Ascending aorta (tissue), 2 donors: ENCODE measurements around the gene SET. TPM values are rescaled to one million over a fixed set of nuclear protein-coding genes. Genes with fewer than 3 reads are reported as not detected.

Experiments
- DNase-seq, 2 donors: peaks; one replicate each; pipeline ENCODE4 v3.0.0-alpha.2; 2019; ENCODE audit warnings: low spot score in 2 of 2
- H3K27ac ChIP-seq, 2 donors: fragments of 200-600 bp; sonication (generic); one replicate each; pipeline ENCODE4 v1.5.1; 2016 to 2017; ENCODE audit warnings: mild to moderate bottlenecking in 1 of 2
- H3K27me3 ChIP-seq: fragments of 200-600 bp; sonication (generic); one replicate; pipeline ENCODE4 v1.5.1; 2017
- H3K36me3 ChIP-seq, 2 donors: fragments of 200-600 bp; sonication (generic); one replicate each; pipeline ENCODE4 v1.5.1; 2016
- H3K4me1 ChIP-seq, 2 donors: fragments of 200-600 bp; sonication (generic); one replicate each; pipeline ENCODE4 v1.5.1; 2016 to 2017; ENCODE audit warnings: mild to moderate bottlenecking in 1 of 2
- H3K4me3 ChIP-seq, 2 donors: fragments of 200-600 bp; sonication (generic); one replicate each; pipeline ENCODE4 v1.5.1; 2016 to 2017; ENCODE audit warnings: mild to moderate bottlenecking in 1 of 2
- H3K9me3 ChIP-seq, 2 donors: fragments of 200-600 bp; sonication (generic); one replicate each; pipeline ENCODE4 v1.5.1; 2016
- CTCF ChIP-seq, 3 experiments: fragments of 200-600 bp in 2 of 3; fragments of 450-650 bp in 1 of 3; sonication (generic) in 2 of 3; IDR thresholded peaks; one replicate each; pipeline ENCODE4 v1.5.1; 2016 to 2019; ENCODE audit warnings: antibody characterized with exemption in 3 of 3, mild to moderate bottlenecking in 1 of 3, moderate library complexity in 1 of 3
- intact Hi-C: fragments of 100-400 bp; cut with DNase I; formaldehyde crosslinking; loops from one replicate; pipeline ENCODE4 v1.15.1; 2023
- total RNA-seq: library from RNA; depleted of rRNA; stranded (reverse); fragments of >200 nt; gene quantifications from one replicate; pipeline ENCODE4 v1.1.0, GENCODE V29; 2016

SET gene
- total RNA-seq, 1 donor from 2014 or later = 102 TPM

GRCh38 chr9:128701227-128701854 lies 12.3 kb downstream of the SET start:
- intact Hi-C loops = no loop called here

GRCh38 chr9:128702445-128702948 lies 13.5 kb downstream of the SET start, which contains the start of gene PKN3:
PKN3 (plus strand) TSS chr9:128702503; CDS start chr9:128702916, 413 bp downstream.
- intact Hi-C loops = loop anchor here (1.0 kb wide), 2 partner anchors 21 to 69 kb away; partner anchors contain the start of gene ZER1
- DNase-seq = peak in 1 of 2 donors; percentile 90
- Histone ChIP-seq H3K9me3 (no peaks in the 10 kb centered on the region), H3K36me3 (no peaks in the 10 kb centered on the region), H3K4me1 (peaks cover 0 to 8% of the 10 kb centered on the region in 2 donors), H3K4me3 (peak within 1 kb of the TSS; percentile 82 to 94), H3K27ac (peak within 1 kb of the TSS; percentile 49 to 73), H3K27me3 (no peaks in the 10 kb centered on the region)
- TF ChIP-seq CTCF (IDR thresholded peaks at IDR 0.05) = peak; percentile 86 to 90 (median 87)

More at GRCh38 chr9:128701227-128701854, 12.3 kb downstream of the SET start:
- Histone ChIP-seq H3K27me3 (no peaks in the 10 kb centered on the region), H3K4me3 (no peak overlapping the region), H3K36me3 (peaks cover 0 to under 1% of the 10 kb centered on the region in 2 donors), H3K9me3 (no peaks in the 10 kb centered on the region), H3K4me1 (peaks cover 0 to 8% of the 10 kb centered on the region in 2 donors), H3K27ac (no peak overlapping the region)
- DNase-seq = no peak
- TF ChIP-seq CTCF (IDR thresholded peaks at IDR 0.05) = no peak

GRCh38 chr9:128702949-128703615 lies 14.1 kb downstream of the SET start:
- H3K4me1 ChIP-seq = peaks cover 0 to 8% of the 10 kb centered on the region in 2 donors
- DNase-seq = no peak
- intact Hi-C loops = loop anchor here (1.0 kb wide), 2 partner anchors 20 to 68 kb away; partner anchors contain the start of gene ZER1
- no peaks in the 10 kb centered on the region for H3K27me3 ChIP-seq
- H3K27ac ChIP-seq = peak overlapping the region; percentile 49 to 73
- no peaks in the 10 kb centered on the region for H3K9me3 ChIP-seq
- no peak for TF ChIP-seq CTCF (IDR thresholded peaks at IDR 0.05)
- H3K4me3 ChIP-seq = peak overlapping the region; percentile 82 to 94
- H3K36me3 ChIP-seq = no peaks in the 10 kb centered on the region

- no peaks in the 10 kb centered on the region for H3K36me3 ChIP-seq
- TF ChIP-seq CTCF (IDR thresholded peaks at IDR 0.05) = no peak
- no peaks in the 10 kb centered on the region for H3K27me3 ChIP-seq
- H3K27ac ChIP-seq = peak overlapping the region; percentile 49 to 73
- H3K4me1 ChIP-seq = peaks cover 0 to 8% of the 10 kb centered on the region in 2 donors
- DNase-seq = no peak
- intact Hi-C loops = no loop called here
- no peaks in the 10 kb centered on the region for H3K9me3 ChIP-seq
- peak overlapping the region in 1 of 2 donors; percentile 94 for H3K4me3 ChIP-seq
Measured at GRCh38 chr9:128703616-128704355, 14.8 kb downstream of the SET start.

GRCh38 chr9:128704356-128704670 lies 15.3 kb downstream of the SET start:
- DNase-seq = no peak
- intact Hi-C loops = no loop called here

More at GRCh38 chr9:128704356-128704670, 15.3 kb downstream of the SET start:
- Histone ChIP-seq H3K4me3 (no peak overlapping the region), H3K36me3 (no peaks in the 10 kb centered on the region), H3K4me1 (peaks cover 0 to 8% of the 10 kb centered on the region in 2 donors), H3K9me3 (no peaks in the 10 kb centered on the region), H3K27ac (peak overlapping the region; percentile 23 to 73), H3K27me3 (no peaks in the 10 kb centered on the region)
- no peak for TF ChIP-seq CTCF (IDR thresholded peaks at IDR 0.05)
